Stimulated activated CD4-positive, alpha-beta T cell treated with anti-CD3 and anti-CD28 coated beads, Interleukin-12 subunit alpha, Interleukin-12 subunit beta, amount 100 ng/mL, for 48 hours (primary cell): ENCODE results near the gene SLFN11.
"Not testable (repeated sequence)": the region's sequence is repeated elsewhere in the genome, so short reads cannot be mapped to it uniquely, and the experiment has no call there.

ENCODE experiments used
- DNase-seq, 3 donors: peaks; one replicate each; pipeline ENCODE4 v3.0.0-alpha.2; 2020; ENCODE audit warnings: low read depth in 2 of 3, low spot score in 1 of 3

Gene SLFN11

DNA sequence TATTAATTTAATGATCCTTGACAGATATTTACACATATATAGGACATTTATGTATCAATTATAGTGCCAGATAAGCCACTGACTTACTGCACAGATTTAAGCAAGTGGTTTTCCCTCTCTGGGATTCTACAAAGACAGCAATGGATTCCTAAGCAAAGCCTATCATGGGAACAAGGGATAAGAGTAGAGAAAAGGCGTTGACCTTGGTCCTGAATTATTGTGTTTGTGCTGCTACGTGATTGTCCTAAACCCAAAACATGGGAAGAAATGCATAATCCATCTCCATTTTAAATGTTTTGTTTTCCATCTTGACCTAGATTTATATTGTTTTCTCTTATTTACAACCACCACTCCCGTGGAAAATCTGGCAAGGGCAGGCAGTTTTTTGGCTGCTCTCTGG lies 14.0 kb downstream of the SLFN11 start:
- no peak for DNase-seq

GRCh38 chr17:35352284-35352683 lies 21.1 kb downstream of the SLFN11 start:
- no peak for DNase-seq

- DNase-seq = no peak
Measured at GRCh38 chr17:35350493-35350892, 22.9 kb downstream of the SLFN11 start.

DNA sequence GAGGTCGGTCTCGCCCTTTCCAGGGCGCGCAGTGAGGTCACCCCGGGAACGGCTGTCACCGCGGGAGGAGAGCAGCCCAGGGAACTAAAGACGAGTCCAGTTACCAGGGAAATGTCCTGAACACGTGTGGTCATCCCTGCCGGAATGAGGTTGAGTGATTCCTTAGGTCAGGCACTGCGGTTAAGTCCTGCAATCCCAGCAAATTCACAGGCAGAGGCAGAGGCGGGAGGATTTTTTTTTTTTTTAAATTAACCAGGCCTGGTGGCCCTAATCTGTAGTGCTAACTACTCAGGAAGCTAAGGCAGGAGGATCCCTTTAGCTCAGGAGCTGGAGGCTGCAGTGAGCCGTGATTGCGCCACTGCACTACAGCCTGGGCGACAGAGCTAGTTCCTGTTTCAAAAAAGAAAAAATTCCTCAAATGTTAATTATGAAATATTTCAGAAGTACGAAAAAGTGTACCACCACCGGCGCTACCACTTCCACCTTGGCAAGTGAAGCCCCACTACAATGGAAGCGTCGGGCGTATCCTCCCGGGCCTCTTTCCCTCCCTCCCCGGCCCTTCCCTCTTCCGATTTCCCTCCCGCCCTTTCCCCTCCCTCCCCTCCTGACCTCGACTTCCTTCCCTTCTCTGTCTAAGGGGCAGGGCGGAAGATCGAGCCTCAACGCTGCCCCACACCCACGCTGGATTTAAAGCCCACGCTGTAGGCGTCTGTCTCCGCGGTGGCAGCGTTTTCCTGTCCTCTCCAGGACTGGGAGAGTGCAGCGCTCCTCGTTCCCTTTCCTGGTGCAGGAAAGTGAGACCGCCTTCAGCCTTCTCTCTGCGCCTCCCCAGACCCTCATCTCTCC lies 27.3 kb downstream of the SLFN11 start:
- DNase-seq = no peak

DNA sequence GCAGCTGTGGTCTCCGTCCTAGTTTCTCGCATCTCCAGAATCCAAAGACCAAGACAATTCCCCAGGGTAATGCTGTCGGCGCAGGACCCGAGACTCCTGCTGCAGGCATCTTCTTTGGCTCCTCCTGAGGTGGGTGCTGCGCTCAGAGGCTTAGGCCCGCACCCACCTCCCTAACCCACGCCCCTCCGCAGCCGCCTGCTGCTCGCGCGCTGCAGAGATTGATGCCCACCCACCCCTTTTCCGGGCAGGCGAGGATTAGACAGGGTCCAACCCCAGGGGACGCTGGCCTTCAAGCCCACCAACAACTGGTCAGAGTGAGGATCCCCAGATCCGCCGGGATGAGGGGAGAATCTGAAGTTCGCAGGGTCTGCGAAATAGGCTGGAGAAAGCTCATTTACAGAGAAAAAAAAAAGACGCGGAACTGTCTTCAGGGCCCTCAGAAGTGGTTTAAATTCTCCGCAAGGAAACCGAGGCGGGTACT lies 27.9 kb downstream of the SLFN11 start:
- no peak for DNase-seq

GRCh38 chr17:35344262-35344661 lies 29.2 kb downstream of the SLFN11 start:
- no peak for DNase-seq

DNA sequence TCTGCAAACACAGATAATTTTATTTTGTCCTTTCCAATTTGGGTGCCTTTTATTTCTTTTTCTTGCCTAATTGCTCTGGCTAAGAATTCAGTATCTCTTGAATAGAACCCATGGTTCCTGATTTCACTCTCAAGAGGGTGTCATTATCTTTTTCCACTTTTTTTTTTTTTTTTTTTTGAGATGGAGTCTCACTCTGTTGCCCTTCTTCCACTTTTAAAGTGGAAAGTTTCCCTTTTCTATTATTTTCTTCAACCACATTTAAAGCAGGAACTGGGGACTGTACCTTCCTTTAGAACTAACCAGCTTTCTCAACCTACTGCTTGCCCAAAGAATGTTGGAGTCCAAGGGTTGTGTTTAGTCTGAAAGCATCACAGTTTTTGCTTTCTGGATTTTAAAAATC lies 31.1 kb downstream of the SLFN11 start:
- no peak for DNase-seq

DNA sequence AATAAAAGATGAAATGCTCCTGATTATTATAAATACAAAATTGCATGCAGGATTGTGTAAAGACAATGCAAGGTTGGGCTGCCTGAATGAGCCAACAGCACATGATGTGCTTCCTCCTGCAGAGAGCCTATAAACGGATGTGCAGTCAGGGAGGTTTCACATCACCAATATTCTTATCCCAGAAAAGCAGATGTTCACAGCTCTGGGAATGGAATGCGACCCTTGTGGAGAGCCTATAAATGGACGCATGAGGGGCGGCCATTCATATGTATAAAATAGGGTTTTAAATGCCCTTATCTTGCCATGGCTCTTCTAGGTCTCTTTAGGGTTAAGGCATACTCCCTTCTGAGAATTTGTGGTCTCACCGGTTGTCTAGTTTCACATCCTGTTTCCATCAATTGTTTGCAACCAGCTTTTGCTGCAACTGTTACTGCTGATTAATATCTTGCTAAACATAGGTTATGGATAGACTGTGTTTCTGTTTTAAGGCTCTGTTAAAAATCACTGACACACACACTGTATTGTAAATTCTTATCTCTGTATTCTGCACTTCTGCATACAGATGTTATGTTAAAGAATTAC lies 31.9 kb downstream of the SLFN11 start:
- DNase-seq = no peak

GRCh38 chr17:35338230-35338629 lies 35.2 kb downstream of the SLFN11 start:
- DNase-seq = no peak

DNA sequence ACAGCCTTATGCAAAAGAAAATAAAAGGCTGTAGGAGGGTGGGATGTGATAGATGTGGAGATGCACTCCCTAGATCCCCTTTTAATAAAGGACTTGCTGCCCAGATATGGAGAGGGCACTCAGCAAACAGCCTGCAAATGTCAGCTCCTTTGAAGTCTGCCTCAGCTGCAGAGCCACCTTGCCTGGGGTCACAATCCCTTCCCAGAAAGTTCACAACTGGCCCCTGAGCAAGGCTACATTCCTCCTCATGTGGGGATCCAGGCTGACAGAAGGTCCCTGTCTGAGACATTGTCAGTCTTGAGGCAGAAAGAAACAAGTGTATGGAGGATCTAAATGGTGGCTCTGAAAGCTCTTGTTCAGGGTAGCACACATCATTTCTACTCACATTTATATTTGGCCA lies 36.1 kb downstream of the SLFN11 start:
- DNase-seq = no peak

GRCh38 chr17:35333578-35333977 lies 39.8 kb downstream of the SLFN11 start:
- DNase-seq = not testable (repeated sequence)

- no peak for DNase-seq
Measured at GRCh38 chr17:35322749-35323148, 50.7 kb downstream of the SLFN11 start.

- DNase-seq = no peak
Measured at GRCh38 chr17:35315971-35316370, 57.5 kb downstream of the SLFN11 start.

GRCh38 chr17:35315283-35315682 lies 58.1 kb downstream of the SLFN11 start:
- DNase-seq = no peak

DNA sequence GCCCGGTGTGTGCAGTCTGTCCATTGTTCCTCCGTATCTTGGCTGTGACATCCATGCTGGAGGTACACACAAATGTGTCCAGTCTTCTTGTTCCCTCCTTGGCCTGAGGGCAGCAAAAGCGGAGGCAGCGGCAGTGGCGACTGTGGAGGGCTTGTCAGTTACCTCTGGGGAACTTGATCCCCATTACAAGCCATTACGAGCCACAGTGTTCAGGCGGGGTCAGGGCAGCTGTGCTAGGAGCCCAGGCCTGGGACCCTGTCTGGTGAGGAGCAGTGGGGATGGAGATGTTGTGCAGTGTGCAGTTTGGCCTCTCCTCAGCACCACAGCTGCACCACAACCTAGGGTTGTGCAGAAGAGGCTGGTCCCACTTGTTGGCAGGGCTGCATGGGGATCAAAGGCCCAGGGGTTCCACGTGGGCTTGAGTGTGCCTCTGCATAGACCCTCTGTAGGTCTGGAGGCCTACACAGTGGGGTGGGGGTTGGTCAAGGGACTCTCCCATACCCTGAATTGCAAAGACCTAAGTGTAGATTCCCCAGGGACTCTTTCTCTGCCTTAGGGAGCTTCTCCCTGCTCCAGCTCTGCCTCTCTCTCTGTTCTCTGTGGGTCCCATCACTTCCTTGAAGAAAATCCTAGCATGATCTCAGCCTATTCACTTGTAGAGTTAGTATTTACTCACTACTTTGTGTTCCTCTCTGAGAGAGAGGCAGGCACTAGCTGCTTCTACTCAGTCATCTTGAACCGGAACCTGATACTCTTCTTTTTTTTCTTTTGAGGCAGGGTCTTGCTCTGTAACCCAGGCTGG lies 58.8 kb downstream of the SLFN11 start:
- no peak for DNase-seq

DNA sequence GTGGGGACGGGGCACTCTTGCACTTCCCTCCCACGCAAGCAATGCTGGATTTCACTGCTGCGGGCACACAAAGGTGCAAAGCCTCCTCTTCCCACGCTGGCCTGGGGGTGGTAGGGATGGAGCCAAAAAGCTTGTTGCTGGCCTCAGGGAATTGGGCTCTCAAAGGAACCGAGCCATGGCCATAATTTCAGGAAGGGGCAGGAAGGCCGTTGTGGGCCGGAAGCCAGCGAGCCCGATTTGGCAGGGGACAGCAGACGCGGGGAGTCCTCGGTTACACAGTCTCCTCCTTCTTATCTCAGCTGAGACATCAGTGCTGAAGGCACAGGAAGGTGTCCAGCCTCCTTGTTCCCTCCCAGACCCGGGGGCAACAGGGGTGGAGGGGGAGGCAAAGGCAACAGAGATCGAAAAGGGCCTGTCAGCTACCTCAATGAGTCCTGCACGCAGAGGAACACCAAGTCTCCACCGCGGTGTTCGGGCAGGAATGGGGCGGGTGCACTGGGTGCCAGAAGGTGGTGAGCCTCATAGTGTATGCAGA lies 59.5 kb downstream of the SLFN11 start:
- DNase-seq = no peak

DNA sequence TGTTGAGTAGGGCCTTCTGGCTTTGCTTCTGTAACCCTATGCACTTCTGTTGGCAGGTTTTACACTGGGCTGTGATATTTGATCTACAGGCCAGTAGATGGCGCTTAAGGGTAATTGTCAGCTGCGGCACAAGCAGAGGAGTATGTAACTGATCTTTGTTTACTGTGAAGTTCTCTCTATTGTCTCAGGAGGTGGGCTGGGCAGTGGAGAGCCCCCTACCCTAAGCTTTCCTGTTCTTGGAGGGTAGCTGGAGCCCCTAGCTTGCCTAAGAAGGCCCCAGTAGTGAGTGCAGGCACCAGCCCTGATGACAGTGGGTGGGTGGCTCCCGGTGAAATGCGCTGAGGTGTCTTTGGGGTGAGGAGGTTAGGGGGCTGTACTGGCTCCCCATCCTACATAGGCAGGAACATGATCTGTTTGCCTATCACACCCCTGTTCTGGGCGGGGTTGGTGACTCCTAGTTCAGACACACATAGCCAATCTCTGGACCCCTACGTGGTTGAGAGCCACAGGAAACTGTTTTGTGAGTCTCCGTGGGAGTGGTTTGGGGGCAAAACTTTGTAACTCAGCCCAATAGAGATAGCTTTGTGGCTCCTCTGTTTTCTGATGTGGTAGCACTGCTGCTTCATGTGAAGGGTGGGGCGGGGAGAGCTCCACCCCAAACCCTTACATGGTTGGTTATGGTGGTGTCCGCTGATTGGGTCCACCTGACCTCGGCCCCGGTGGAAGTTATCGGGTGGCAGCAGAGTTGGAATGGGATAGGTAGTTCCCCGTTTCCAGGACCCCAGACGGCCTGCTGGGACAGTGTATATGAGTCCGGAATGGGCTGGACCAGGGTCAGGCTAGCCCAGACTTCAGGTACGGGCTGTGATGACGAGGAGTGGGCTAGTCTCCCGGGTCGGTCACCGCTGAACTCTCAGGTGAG lies 60.4 kb downstream of the SLFN11 start:
- DNase-seq = peak; percentile 34 to 57 (median 52)

- no peak for DNase-seq
Measured at GRCh38 chr17:35312346-35312745, 61.1 kb downstream of the SLFN11 start.

DNA sequence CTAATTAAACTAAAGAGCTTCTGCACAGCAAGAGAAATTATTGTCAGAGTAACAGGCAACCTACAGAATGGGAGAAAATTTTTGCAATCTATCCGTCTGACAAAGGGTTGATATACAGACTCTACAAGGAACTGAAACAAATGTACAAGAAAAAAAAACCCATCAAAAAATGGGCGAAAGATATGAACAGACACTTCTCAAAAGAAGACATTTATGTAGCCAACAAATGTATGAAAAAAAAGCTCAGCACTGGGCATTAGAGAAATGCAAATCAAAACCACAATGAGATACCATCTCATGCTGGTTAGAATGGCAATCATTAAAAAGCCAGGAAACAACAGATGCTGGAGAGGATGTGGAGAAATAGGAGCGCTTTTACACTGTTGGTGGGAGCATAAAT lies 64.1 kb downstream of the SLFN11 start:
- DNase-seq = not testable (repeated sequence)
